Measurements from ENCODE around the gene HNF1A.

GRCh38 chr12:120940799-120941198 is 37.5 kb upstream of the HNF1A start:
- TF ChIP-seq, protein P1, sequence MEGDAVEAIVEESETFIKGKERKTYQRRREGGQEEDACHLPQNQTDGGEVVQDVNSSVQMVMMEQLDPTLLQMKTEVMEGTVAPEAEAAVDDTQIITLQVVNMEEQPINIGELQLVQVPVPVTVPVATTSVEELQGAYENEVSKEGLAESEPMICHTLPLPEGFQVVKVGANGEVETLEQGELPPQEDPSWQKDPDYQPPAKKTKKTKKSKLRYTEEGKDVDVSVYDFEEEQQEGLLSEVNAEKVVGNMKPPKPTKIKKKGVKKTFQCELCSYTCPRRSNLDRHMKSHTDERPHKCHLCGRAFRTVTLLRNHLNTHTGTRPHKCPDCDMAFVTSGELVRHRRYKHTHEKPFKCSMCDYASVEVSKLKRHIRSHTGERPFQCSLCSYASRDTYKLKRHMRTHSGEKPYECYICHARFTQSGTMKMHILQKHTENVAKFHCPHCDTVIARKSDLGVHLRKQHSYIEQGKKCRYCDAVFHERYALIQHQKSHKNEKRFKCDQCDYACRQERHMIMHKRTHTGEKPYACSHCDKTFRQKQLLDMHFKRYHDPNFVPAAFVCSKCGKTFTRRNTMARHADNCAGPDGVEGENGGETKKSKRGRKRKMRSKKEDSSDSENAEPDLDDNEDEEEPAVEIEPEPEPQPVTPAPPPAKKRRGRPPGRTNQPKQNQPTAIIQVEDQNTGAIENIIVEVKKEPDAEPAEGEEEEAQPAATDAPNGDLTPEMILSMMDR (optimal IDR thresholded peaks at IDR 0.05 in 1 of 3, IDR thresholded peaks at IDR 0.05 in 1 of 3, conservative IDR thresholded peaks at IDR 0.05 in 1 of 3; ENCODE audit: extremely low read depth in 1 of 3, insufficient read depth in 2 of 3, low read length in 3 of 3), result no peak
- no peak for TF ChIP-seq EZH2 (IDR thresholded peaks at IDR 0.05; ENCODE audit: low read length)
